Spinal cord (tissue), 10 donors: Measurements from ENCODE around the gene FMN1. TPM values are rescaled to one million over a fixed set of nuclear protein-coding genes. Genes with fewer than 3 reads are reported as not detected.

Source experiments
- DNase-seq, 6 donors: peaks; one replicate each; pipeline versions ENCODE4 v3.0.0 to v3.0.0-alpha.2; 2013 to 2015; ENCODE audit warnings: low spot score in 6 of 6, low read depth in 4 of 6
- H3K27ac ChIP-seq: one replicate; pipeline ENCODE4 v1.5.1; 2013; ENCODE audit warnings: low read depth, low read length, control low read depth
- H3K27me3 ChIP-seq: one replicate; pipeline ENCODE4 v1.6.1; 2013; ENCODE audit warnings: low read length; ENCODE audit not compliant: control insufficient read depth, insufficient read depth
- H3K36me3 ChIP-seq: one replicate; pipeline ENCODE4 v1.6.1; 2013; ENCODE audit warnings: low read length; ENCODE audit not compliant: control insufficient read depth, insufficient read depth
- H3K4me1 ChIP-seq: one replicate; pipeline ENCODE4 v1.6.1; 2013; ENCODE audit warnings: low read length; ENCODE audit not compliant: control insufficient read depth, insufficient read depth
- H3K4me3 ChIP-seq: one replicate; pipeline ENCODE4 v1.5.1; 2013; ENCODE audit warnings: low read depth, low read length, control low read depth
- H3K9me3 ChIP-seq: one replicate; pipeline ENCODE4 v1.6.1; 2013; ENCODE audit warnings: low read length; ENCODE audit not compliant: control insufficient read depth, insufficient read depth
- WGBS: methylation state at CpG from one replicate; pipeline ENCODE4 v1.1.5; 2013; ENCODE audit warnings: missing lambda C conversion rate; ENCODE audit not compliant: insufficient coverage; 5-methylcytosine and 5-hydroxymethylcytosine counted together
- polyA plus RNA-seq, 2 donors: library from polyadenylated mRNA; unstranded; fragments of 120-200 nt; gene quantifications; one replicate each; pipeline ENCODE4 v1.2.1, GENCODE V29; 2013; ENCODE audit not compliant: insufficient read length in 2 of 2
- total RNA-seq, 2 donors: library from RNA; depleted of rRNA in 1 of 2; stranded (reverse); fragments of 120-200 nt in 1 of 2; fragments of >200 nt in 1 of 2; gene quantifications; one replicate each; pipeline versions ENCODE4 v1.2.3 to v1.2.4, GENCODE V29; 2013 to 2014
- donor health status: healthy.

FMN1 gene
- total and polyA plus RNA-seq, 4 donors: 1.00 to 5.7 (median 2.8) TPM

DNA sequence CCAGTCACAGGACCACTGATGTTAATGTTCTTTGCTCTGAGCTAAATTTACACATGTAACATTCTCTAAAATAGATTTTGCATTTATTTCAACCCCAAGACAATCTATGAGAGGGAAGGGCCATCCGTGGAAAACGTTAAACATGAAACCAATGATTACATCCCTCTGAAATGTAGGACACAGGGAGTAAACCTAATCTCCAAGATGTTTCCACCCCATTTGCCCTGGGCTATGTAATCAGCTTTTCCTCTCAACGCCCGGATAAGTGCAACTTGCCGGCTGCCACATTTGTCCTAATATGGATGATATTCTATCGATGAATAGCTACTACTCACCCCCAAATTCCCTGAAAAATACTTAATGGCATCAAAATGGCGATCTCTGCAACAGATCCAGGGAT lies 6.4 kb upstream of the FMN1 start:
- WGBS: 73% methylated on average over 5 of the region's 7 CpGs
- H3K9me3 ChIP-seq: no peaks in the 10 kb centered on the region
- H3K4me3 ChIP-seq: no peak overlapping the region
- no peaks in the 10 kb centered on the region for H3K36me3 ChIP-seq
- no peaks in the 10 kb centered on the region for H3K27me3 ChIP-seq
- H3K4me1 ChIP-seq: no peaks in the 10 kb centered on the region
- no peak for DNase-seq
- no peak overlapping the region for H3K27ac ChIP-seq

DNA sequence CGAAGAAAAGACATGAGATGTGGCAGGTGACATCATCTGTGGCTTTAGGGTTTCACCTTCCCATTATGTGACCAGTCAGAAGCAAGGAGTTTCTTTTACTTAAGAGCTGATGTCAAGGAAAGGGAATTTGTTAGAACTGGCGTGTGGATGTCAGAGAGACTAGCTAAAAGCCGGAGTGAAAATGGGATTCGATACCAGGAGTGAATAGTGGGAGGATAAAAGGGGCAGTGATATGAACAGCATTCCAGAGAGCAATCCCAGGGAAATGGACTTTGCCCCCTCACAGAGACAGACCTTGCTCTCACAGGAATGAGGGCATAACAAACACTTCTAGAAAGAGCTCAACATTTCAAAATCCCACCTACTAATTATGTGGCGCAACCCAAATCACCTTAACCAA lies 5.9 kb upstream of the FMN1 start:
- Histone ChIP-seq H3K27me3 (no peaks in the 10 kb centered on the region), H3K9me3 (no peaks in the 10 kb centered on the region), H3K4me3 (no peak overlapping the region), H3K27ac (no peak overlapping the region), H3K36me3 (no peaks in the 10 kb centered on the region), H3K4me1 (no peaks in the 10 kb centered on the region)
- 50% methylated on average over 4 of the region's 5 CpGs for WGBS
- no peak for DNase-seq

DNA sequence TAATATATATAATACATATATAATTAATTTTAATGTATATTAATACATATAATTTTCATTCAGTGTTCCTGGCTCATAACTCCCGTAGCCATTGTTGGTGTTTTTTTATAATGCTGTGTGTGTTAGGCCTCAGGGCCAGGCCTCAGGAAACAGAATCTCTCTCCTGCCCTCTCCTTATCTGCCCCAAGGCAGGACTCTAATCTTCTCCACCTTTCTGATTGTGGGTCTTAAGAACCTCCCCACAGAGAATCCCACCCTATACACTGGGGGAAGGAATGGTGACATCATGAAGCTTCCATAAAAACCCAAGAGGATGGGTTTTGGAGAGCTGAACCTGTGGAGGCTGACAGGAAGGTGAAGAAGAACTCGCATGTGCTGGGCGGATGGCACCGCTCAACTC lies 4.0 kb upstream of the FMN1 start:
- DNase-seq: no peak
- H3K27ac ChIP-seq: no peak overlapping the region
- WGBS: no CpG with 5 or more reads among the region's 4 CpGs
- peaks cover 4% of the 10 kb centered on the region for H3K27me3 ChIP-seq
- H3K9me3 ChIP-seq: no peaks in the 10 kb centered on the region
- no peak overlapping the region for H3K4me3 ChIP-seq
- no peaks in the 10 kb centered on the region for H3K36me3 ChIP-seq
- peaks cover 10% of the 10 kb centered on the region for H3K4me1 ChIP-seq

DNA sequence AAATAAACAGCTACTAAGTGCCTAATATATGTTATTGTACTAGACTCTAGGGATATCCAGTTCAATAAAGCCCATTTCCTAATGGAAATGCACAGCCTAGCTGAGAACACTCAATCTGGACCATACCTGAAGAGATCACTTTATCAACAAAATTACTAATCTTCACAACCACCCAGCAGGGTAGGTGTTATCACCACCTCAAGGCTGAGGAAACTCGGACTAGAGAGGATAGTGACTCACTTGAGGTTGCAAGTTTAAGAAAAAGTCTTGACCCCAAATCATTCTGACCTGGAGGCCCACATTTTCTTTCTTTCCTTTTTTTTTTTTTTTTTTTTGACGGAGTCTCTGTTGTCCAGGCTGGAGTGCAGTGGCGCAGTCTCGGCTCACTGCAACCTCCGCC lies 3.1 kb upstream of the FMN1 start:
- Histone ChIP-seq H3K4me1 (peaks cover 10% of the 10 kb centered on the region), H3K36me3 (no peaks in the 10 kb centered on the region), H3K4me3 (no peak overlapping the region), H3K27ac (no peak overlapping the region), H3K9me3 (no peaks in the 10 kb centered on the region), H3K27me3 (peaks cover 4% of the 10 kb centered on the region)
- DNase-seq: no peak
- WGBS: no CpG with 5 or more reads among the region's 5 CpGs

DNA sequence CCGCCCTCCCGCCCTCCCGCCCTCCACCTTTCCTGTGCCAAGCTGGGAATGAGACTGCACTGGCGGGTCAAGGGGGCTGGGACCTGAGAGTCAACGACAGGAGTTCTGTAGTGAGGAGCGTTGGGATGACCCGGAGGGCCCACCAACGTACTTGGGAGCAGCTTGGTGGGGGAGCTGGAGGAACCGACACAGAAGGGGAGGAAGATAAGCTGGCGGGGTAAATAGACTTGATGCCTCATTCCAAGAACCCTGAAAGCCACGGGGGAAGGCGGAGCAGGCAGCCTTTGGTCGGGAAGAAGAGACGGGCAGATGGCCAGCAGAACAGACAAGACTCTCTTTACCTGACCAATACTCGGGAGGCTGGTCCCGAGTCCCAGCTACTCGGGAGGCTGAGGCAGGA lies 277 bp downstream of the FMN1 start:
- Histone ChIP-seq H3K27ac (no peak overlapping the region), H3K36me3 (no peaks in the 10 kb centered on the region)

DNA sequence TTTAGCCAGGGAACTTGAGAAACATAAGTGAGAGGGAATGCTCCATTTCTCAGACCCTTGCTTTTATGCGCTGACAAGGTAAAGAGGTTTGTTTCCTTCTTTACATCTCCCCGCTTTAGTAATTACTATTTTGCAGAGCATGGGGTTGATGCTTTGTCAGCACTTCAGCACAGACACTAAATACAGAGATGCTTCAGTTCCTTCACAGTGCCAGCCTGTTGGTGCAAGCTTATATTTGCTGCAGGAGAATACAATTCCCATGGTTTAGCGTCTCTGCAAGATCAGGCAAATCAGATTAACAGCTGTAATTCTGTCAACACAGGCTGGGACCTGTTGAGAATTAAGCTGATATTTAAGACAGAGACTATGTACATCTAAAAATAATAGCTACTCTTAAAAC lies 2.9 kb downstream of the FMN1 start:
- H3K9me3 ChIP-seq: no peaks in the 10 kb centered on the region
- H3K27me3 ChIP-seq: peaks cover 6% of the 10 kb centered on the region
- H3K4me3 ChIP-seq: no peak overlapping the region
- peak in 1 of 6 donors; percentile 69 for DNase-seq
- peaks cover 10% of the 10 kb centered on the region for H3K4me1 ChIP-seq
- no peak overlapping the region for H3K27ac ChIP-seq
- no CpG with 5 or more reads among the region's 3 CpGs for WGBS
- no peaks in the 10 kb centered on the region for H3K36me3 ChIP-seq

More for the DNA sequence above, 277 bp downstream of the FMN1 start:
- Histone ChIP-seq H3K27me3 (peaks cover 6% of the 10 kb centered on the region), H3K4me3 (peak overlapping the region; percentile 50), H3K9me3 (no peaks in the 10 kb centered on the region), H3K4me1 (peaks cover 10% of the 10 kb centered on the region)
- DNase-seq: peak in 1 of 6 donors; percentile 28
- 11% methylated on average over 13 of the region's 17 CpGs for WGBS

DNA sequence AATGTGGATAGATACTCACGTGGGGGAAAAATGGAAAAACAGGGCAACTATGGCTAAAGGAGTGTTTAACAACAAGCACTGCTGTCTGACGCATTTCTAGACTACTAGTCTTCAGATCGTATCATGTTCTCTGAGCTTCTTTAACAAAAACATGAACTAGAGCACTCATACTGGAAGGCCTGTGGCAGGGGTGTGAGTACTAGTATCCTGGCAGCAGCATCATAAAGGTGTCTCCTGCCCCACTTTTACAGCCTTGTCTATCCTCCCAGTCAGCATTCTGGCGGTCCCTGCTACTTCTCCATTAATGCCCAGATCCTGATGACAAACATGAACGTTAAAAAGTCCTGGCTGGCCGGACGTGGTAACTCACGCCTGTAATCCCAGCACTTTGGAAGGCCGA lies 4.0 kb downstream of the FMN1 start:
- no peak overlapping the region for H3K4me3 ChIP-seq
- peaks cover 10% of the 10 kb centered on the region for H3K4me1 ChIP-seq
- 90% methylated on average over 6 of the region's 9 CpGs for WGBS
- no peaks in the 10 kb centered on the region for H3K9me3 ChIP-seq
- no peaks in the 10 kb centered on the region for H3K36me3 ChIP-seq
- H3K27me3 ChIP-seq: peaks cover 6% of the 10 kb centered on the region
- no peak for DNase-seq
- no peak overlapping the region for H3K27ac ChIP-seq

DNA sequence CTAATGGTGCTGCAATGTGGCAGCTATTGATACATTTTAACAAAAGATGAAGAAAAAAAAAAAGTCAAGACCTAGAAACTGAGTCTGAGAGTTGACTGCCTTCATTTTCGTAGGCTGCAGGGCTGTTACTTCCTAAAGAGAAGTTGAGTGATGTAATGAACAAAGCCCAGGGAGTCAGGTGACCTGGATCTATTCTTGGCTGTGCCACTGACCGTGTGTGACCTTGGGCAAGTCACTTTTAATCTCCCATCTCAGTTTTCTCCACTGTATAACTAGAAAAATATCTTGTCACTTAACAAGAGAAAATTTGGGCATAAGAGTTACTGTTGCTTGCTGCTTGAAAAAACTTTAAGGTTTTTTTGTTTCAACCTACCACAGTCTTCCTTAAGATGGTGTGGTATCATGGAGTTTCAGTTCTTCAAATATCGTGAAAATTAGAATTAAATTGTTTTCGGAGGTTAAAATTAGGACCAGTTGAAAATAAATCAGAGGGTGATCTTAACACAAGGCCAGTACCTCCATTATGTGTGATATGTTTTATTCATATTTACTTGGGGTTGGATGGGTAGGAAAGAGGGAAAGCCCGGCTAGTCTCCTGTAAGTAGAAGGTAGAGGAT lies 5.8 kb downstream of the FMN1 start:
- no peak for DNase-seq
- H3K4me3 ChIP-seq: no peak overlapping the region
- 93% methylated on average over 2 of the region's 5 CpGs for WGBS

DNA sequence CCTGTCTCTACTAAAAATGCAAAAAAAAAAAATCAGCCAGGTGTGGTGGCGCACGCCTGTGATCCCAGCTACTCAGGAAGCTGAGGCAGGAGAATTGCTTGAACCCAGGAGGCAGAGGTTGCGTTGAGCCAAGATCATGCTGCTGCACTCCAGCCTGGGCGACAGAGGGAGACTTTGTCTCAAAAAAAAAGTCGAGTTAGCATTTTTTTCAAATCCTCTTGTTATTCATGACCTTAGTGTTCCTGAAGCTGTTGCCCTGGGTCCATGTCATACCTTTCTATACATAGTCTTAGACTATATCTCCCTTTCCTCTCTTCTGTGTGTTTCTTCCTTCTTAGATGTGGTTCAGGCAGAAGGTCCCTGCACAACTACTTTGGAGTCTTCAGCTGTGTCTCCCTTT lies 6.4 kb downstream of the FMN1 start:
- Histone ChIP-seq H3K9me3 (no peaks in the 10 kb centered on the region), H3K36me3 (no peaks in the 10 kb centered on the region), H3K27me3 (peaks cover 3% of the 10 kb centered on the region), H3K27ac (no peak overlapping the region), H3K4me1 (no peaks in the 10 kb centered on the region), H3K4me3 (no peak overlapping the region)
- WGBS: 85% methylated on average over 5 of the region's 5 CpGs
- DNase-seq: no peak

More for the DNA sequence above, 5.8 kb downstream of the FMN1 start:
- H3K9me3 ChIP-seq: no peaks in the 10 kb centered on the region
- H3K36me3 ChIP-seq: no peaks in the 10 kb centered on the region
- peaks cover 3% of the 10 kb centered on the region for H3K27me3 ChIP-seq
- H3K27ac ChIP-seq: no peak overlapping the region
- H3K4me1 ChIP-seq: no peaks in the 10 kb centered on the region

DNA sequence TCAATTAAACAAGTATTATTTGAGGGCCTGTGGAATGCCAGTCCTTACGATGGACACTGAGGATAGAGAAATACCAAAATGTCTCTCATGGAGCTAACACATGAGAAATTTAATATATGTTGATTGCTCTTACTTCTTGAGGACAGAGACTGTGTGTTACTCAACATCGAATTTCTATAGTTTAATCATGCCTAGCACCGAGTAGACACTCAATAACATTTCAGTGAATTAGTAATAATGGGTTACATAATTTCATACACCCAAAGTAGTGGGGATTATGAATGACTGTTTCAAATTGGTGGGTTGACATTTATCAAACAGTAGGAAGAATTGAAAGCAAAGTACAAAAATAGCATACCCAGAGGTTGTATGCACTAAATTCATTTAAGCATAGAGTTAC lies 11.2 kb downstream of the FMN1 start:
- WGBS: no CpG with 5 or more reads among the region's 3 CpGs
- Histone ChIP-seq H3K27ac (no peak overlapping the region), H3K36me3 (no peaks in the 10 kb centered on the region), H3K4me1 (no peaks in the 10 kb centered on the region), H3K4me3 (no peak overlapping the region), H3K27me3 (no peaks in the 10 kb centered on the region), H3K9me3 (no peaks in the 10 kb centered on the region)
- no peak for DNase-seq
